Cardiac fibroblast (primary cell): ENCODE measurements around the gene GID4.

Source experiments
- DNase-seq, 2 donors: peaks; one replicate each; pipeline versions ENCODE4 v3.0.0 to v3.0.0-alpha.2; 2010; ENCODE audit warnings: low read depth in 2 of 2
- H3K4me3 ChIP-seq, 2 donors: replicated peaks in 1 of 2; 1 replicate in 1 of 2; 2 replicates in 1 of 2; pipeline ENCODE4 v1.5.1; 2011; ENCODE audit warnings: low read depth in 2 of 2, low read length in 2 of 2, mild to moderate bottlenecking in 2 of 2, moderate library complexity in 1 of 2
- TF ChIP-seq, protein P1 (sequence below): IDR thresholded peaks from one replicate; pipeline ENCODE4 v1.5.1; 2011; ENCODE audit warnings: low read depth, mild to moderate bottlenecking, low read length, inconsistent platforms

The GID4 gene

GRCh38 chr17:18105595-18105994, 66.4 kb downstream of the GID4 start:
- DNase-seq, result no peak
- H3K4me3 ChIP-seq, result no peak overlapping the region
- TF ChIP-seq, protein P1, sequence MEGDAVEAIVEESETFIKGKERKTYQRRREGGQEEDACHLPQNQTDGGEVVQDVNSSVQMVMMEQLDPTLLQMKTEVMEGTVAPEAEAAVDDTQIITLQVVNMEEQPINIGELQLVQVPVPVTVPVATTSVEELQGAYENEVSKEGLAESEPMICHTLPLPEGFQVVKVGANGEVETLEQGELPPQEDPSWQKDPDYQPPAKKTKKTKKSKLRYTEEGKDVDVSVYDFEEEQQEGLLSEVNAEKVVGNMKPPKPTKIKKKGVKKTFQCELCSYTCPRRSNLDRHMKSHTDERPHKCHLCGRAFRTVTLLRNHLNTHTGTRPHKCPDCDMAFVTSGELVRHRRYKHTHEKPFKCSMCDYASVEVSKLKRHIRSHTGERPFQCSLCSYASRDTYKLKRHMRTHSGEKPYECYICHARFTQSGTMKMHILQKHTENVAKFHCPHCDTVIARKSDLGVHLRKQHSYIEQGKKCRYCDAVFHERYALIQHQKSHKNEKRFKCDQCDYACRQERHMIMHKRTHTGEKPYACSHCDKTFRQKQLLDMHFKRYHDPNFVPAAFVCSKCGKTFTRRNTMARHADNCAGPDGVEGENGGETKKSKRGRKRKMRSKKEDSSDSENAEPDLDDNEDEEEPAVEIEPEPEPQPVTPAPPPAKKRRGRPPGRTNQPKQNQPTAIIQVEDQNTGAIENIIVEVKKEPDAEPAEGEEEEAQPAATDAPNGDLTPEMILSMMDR, result no peak

DNA sequence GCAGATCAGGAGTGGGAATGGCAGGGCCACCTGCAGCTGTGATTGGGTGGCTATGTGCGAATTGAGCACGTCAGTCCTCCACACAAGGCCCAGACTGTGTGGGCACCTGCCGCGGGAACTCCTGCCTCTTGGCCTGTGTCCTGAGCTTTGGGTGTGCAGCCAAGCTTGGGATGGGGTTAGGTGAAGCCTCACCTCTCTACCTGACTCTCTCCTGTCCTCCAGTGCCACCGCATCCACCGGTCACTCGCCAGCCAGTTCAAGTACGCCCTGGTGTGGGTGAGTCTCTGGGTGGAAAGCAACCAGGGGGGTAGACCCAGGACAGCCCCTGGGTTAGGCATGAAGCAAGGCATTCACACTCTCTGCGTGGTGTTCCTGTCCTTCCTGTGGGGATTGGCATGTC, 67.0 kb downstream of the GID4 start:
- no peak overlapping the region for H3K4me3 ChIP-seq
- no peak for DNase-seq
- TF ChIP-seq, protein P1, result no peak

DNA sequence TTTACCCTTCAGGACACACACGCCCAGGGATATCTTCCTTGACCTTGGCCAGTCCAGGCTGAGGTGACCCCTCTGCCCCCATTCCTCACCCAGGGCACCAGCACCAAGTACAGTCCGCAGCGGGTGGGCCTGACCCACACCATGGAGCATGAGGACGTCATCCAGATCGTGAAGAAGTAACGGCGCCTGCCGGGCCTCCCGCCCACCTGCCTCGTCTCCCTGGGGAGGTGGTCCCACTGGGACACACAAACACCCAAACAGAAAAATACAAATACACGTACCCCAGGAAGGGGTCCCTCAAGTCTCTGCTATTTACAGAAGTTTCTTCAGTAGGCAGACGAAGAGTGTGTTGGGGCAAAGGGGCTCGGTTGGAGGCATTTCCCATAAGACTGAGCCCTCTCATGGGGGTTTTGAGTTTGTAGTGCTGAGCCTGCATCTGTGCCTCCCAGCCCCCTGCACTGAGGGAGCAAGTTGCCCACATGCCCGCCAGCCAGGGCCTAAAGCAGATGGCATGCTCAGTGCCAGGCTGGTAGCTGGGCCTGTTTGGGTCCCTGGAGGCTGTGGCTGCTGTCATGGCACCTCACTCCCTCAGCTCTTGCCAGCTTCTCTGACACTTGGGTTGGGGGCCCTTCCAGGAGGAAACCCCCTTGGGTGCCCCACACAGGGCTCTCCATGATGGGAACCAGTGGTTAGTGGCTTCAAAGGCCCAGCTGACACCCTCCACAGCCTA, 68.0 kb downstream of the GID4 start:
- TF ChIP-seq, protein P1, result no peak

GRCh38 chr17:18107971-18108370, 68.8 kb downstream of the GID4 start:
- TF ChIP-seq, protein P1, result no peak
- no peak for DNase-seq
- no peak overlapping the region for H3K4me3 ChIP-seq

More for the DNA sequence above, 68.0 kb downstream of the GID4 start:
- no peak for DNase-seq
- no peak overlapping the region for H3K4me3 ChIP-seq

GRCh38 chr17:18108401-18109312, 69.4 kb downstream of the GID4 start, which contains the start of gene MYO15A:
Gene MYO15A, plus strand, starts transcription at chr17:18108756. Its CDS starts 10,045 bp downstream, at chr17:18118801.
- H3K4me3 ChIP-seq, result no peak within 1 kb of the TSS
- TF ChIP-seq, protein P1, result no peak
- no peak for DNase-seq

DNA sequence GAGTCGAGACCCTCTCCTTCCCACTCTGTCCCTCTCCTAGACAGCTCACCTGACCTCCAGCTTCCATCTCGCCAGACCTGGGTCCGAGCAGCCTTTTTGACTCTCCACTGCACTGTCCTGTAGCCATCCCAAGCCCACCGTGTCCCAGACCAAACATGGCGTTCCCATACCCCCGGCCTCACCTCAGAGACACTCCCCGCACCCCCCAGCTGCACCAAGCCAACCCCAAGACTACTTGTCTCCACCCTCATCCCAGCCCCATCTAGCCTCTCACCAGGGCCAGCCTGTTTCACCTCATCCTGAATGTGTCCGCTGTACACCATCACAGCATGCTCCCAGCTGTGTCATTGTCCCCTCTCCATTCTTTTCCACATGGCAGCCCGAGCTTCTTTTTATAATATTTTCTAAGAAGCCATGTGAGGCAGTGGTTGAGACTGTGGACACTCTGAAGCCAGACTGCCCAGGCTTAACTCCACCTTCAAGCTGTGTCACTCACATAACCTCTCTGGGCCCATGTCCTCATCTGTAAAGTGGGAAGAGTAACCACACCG, 70.8 kb downstream of the GID4 start:
- no peak for DNase-seq
- no peak overlapping the region for H3K4me3 ChIP-seq
- TF ChIP-seq, protein P1, result no peak
